Mammary epithelial cell (primary cell): Measurements from ENCODE around the gene AQR.

Experiments used
- EZH2 ChIP-seq: IDR thresholded peaks from 2 replicates; pipeline ENCODE4 v1.6.1; 2012; ENCODE audit warnings: low read length, inconsistent platforms, borderline replicate concordance
- TF ChIP-seq, protein P1 (sequence below), 2 donors: IDR thresholded peaks in 1 of 2; conservative IDR thresholded peaks in 1 of 2; 2 replicates each; pipeline ENCODE4 v1.5.1; 2011 to 2012; ENCODE audit warnings: inconsistent platforms in 2 of 2, low read length in 2 of 2, mild to moderate bottlenecking in 2 of 2, control low read depth in 1 of 2, low read depth in 1 of 2; ENCODE audit not compliant: insufficient read depth in 1 of 2; ENCODE audit errors: extremely low read depth in 1 of 2

DNA sequence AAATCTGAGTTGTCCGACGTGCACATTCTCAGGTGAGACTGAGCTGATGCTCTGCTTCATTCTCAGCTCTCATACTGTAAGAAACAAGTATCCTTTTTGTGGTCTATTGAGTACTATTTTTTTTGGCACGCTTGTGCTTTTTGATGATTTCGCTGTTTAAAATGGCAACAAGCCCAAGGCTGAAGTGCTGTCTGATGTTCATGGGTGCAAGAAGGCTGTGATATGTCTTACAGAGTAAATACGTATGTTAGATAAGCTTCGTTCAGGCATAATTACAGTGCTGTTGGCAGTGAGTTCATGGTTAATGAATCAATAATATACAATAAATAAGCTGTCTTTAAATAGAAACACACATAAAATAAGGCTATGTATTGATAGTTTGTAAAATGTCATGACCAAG lies 27.2 kb downstream of the AQR start:
- TF ChIP-seq, protein P1, sequence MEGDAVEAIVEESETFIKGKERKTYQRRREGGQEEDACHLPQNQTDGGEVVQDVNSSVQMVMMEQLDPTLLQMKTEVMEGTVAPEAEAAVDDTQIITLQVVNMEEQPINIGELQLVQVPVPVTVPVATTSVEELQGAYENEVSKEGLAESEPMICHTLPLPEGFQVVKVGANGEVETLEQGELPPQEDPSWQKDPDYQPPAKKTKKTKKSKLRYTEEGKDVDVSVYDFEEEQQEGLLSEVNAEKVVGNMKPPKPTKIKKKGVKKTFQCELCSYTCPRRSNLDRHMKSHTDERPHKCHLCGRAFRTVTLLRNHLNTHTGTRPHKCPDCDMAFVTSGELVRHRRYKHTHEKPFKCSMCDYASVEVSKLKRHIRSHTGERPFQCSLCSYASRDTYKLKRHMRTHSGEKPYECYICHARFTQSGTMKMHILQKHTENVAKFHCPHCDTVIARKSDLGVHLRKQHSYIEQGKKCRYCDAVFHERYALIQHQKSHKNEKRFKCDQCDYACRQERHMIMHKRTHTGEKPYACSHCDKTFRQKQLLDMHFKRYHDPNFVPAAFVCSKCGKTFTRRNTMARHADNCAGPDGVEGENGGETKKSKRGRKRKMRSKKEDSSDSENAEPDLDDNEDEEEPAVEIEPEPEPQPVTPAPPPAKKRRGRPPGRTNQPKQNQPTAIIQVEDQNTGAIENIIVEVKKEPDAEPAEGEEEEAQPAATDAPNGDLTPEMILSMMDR (conservative IDR thresholded peaks at IDR 0.05 in 1 of 2, IDR thresholded peaks at IDR 0.05 in 1 of 2; ENCODE audit: extremely low read depth in 1 of 2, insufficient read depth in 1 of 2, low read depth in 1 of 2, low read length in 2 of 2), result no peak
- TF ChIP-seq EZH2, result no peak
